Large intestine (tissue), 3 donors: Measurements from ENCODE around the gene LRRC27. TPM values are rescaled to one million over a fixed set of nuclear protein-coding genes. Genes with fewer than 3 reads are reported as not detected.

Source experiments
- DNase-seq, 2 donors: peaks; one replicate each; pipeline versions ENCODE4 v3.0.0 to v3.0.0-alpha.2; 2013
- H3K27ac ChIP-seq: one replicate; pipeline ENCODE4 v1.5.1; 2013; ENCODE audit warnings: low read length
- H3K27me3 ChIP-seq: 2 replicates; pipeline ENCODE4 v1.6.1; 2013; ENCODE audit warnings: low read length; ENCODE audit not compliant: control insufficient read depth, insufficient read depth
- H3K36me3 ChIP-seq: 2 replicates; pipeline ENCODE4 v1.6.1; 2013; ENCODE audit warnings: low read length; ENCODE audit not compliant: control insufficient read depth, insufficient read depth
- H3K4me1 ChIP-seq: one replicate; pipeline ENCODE4 v1.6.1; 2013; ENCODE audit warnings: low read length; ENCODE audit not compliant: control insufficient read depth, insufficient read depth
- H3K4me3 ChIP-seq: one replicate; pipeline ENCODE4 v1.5.1; 2013; ENCODE audit warnings: low read length
- H3K9me3 ChIP-seq: one replicate; pipeline ENCODE4 v1.6.1; 2013; ENCODE audit warnings: mild to moderate bottlenecking, low read depth, low read length, moderate library complexity; ENCODE audit not compliant: control insufficient read depth
- WGBS: methylation state at CpG from one replicate; pipeline ENCODE4 v1.1.5; 2013; ENCODE audit warnings: low lambda C conversion rate; ENCODE audit not compliant: insufficient coverage; 5-methylcytosine and 5-hydroxymethylcytosine counted together
- polyA plus RNA-seq: library from polyadenylated mRNA; unstranded; fragments of 120-200 nt; gene quantifications from one replicate; pipeline ENCODE4 v1.2.1, GENCODE V29; 2013

LRRC27 gene
- polyA plus RNA-seq, 1 donor, result 20.7 TPM

GRCh38 chr10:132390921-132391675 lies 59.1 kb downstream of the LRRC27 start:
- Histone ChIP-seq H3K4me3 (no peak overlapping the region), H3K36me3 (no peaks in the 10 kb centered on the region), H3K27ac (no peak overlapping the region), H3K9me3 (no peaks in the 10 kb centered on the region), H3K27me3 (no peaks in the 10 kb centered on the region), H3K4me1 (peaks cover 49% of the 10 kb centered on the region)
- WGBS, result no CpG with 5 or more reads among the region's 19 CpGs
- peak in 1 of 2 donors; percentile 47 for DNase-seq

- no peak for DNase-seq
- Histone ChIP-seq H3K4me3 (no peak overlapping the region), H3K27me3 (no peaks in the 10 kb centered on the region), H3K4me1 (peaks cover 45% of the 10 kb centered on the region), H3K9me3 (no peaks in the 10 kb centered on the region), H3K36me3 (no peaks in the 10 kb centered on the region), H3K27ac (no peak overlapping the region)
- WGBS, result no CpG with 5 or more reads among the region's 4 CpGs
Observed at GRCh38 chr10:132391676-132392020, 59.7 kb downstream of the LRRC27 start.

GRCh38 chr10:132392184-132392800 lies 60.3 kb downstream of the LRRC27 start:
- Histone ChIP-seq H3K4me3 (no peak overlapping the region), H3K27me3 (no peaks in the 10 kb centered on the region), H3K36me3 (no peaks in the 10 kb centered on the region), H3K9me3 (no peaks in the 10 kb centered on the region), H3K4me1 (peaks cover 45% of the 10 kb centered on the region), H3K27ac (no peak overlapping the region)
- no CpG with 5 or more reads among the region's 2 CpGs for whole genome bisulfite sequencing
- no peak for DNase-seq

GRCh38 chr10:132392811-132393694 lies 61.1 kb downstream of the LRRC27 start:
- Histone ChIP-seq H3K4me3 (no peak overlapping the region), H3K27me3 (no peaks in the 10 kb centered on the region), H3K4me1 (peaks cover 43% of the 10 kb centered on the region), H3K36me3 (no peaks in the 10 kb centered on the region), H3K27ac (no peak overlapping the region), H3K9me3 (no peaks in the 10 kb centered on the region)
- WGBS, result no CpG with 5 or more reads among the region's 12 CpGs
- no peak for DNase-seq

GRCh38 chr10:132393695-132394181 lies 61.7 kb downstream of the LRRC27 start:
- H3K27me3 ChIP-seq, result no peaks in the 10 kb centered on the region
- DNase-seq, result no peak
- H3K4me1 ChIP-seq, result peaks cover 49% of the 10 kb centered on the region
- no peak overlapping the region for H3K27ac ChIP-seq
- no peaks in the 10 kb centered on the region for H3K36me3 ChIP-seq
- no peak overlapping the region for H3K4me3 ChIP-seq
- WGBS, result no CpG with 5 or more reads among the region's 9 CpGs
- H3K9me3 ChIP-seq, result no peaks in the 10 kb centered on the region

GRCh38 chr10:132394201-132394811 lies 62.3 kb downstream of the LRRC27 start:
- WGBS, result no CpG with 5 or more reads among the region's 13 CpGs
- no peak overlapping the region for H3K27ac ChIP-seq
- H3K36me3 ChIP-seq, result peaks cover 2% of the 10 kb centered on the region
- no peak for DNase-seq
- H3K27me3 ChIP-seq, result no peaks in the 10 kb centered on the region
- no peak overlapping the region for H3K4me3 ChIP-seq
- H3K4me1 ChIP-seq, result peaks cover 49% of the 10 kb centered on the region
- H3K9me3 ChIP-seq, result no peaks in the 10 kb centered on the region

- WGBS, result no CpG with 5 or more reads among the region's 12 CpGs
- Histone ChIP-seq H3K27me3 (no peaks in the 10 kb centered on the region), H3K4me3 (peak overlapping the region; percentile 49), H3K27ac (peak overlapping the region; percentile 83), H3K4me1 (peaks cover 49% of the 10 kb centered on the region), H3K36me3 (peaks cover 10% of the 10 kb centered on the region), H3K9me3 (no peaks in the 10 kb centered on the region)
- no peak for DNase-seq
Observed at GRCh38 chr10:132394936-132395703, 63.1 kb downstream of the LRRC27 start.

DNA sequence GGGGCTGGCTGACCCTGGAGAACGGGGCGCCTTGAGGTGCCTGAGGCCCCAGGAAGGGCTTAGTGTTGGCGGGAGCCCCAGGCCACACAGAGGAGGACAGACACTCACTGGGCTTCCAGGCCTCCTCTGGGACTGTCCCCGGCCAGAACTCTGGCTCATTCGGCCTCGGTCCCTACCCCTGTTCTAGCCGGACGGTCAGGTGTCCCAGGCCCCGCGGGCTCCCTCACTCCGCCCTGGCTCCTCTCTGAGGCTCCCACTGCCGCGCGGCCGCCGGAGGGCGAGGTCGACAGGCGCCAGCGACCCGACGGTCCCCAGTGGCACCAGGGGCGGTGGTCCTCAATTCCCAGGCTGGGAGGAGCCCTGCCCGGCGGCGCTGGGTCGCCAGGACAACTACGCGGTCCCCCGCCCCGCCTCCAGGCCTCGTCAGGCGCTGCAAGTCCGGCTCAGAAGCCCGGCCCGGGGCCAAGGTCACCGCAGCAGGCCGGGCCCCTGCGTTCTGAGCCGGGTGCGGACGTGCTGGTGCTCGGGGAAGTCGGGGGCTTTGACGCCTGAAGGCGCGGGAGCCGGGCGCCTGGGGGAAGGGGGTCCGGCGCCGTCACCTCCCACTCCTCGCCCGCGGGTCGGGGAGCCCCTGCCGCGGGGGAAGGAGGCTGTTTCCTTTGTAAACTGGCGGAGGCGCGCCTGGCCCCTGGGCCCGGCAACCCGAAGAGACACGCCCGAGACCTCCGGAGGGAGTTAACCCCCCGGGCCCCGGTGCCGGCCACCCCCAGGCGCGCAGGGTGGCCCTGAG lies 63.9 kb downstream of the LRRC27 start:
- Histone ChIP-seq H3K27me3 (no peaks in the 10 kb centered on the region), H3K36me3 (peaks cover 14% of the 10 kb centered on the region), H3K27ac (peak overlapping the region; percentile 83), H3K4me3 (peak overlapping the region; percentile 49), H3K4me1 (peaks cover 54% of the 10 kb centered on the region), H3K9me3 (no peaks in the 10 kb centered on the region)
- WGBS, result no CpG with 5 or more reads among the region's 71 CpGs
- peak; percentile 68 to 83 for DNase-seq

DNA sequence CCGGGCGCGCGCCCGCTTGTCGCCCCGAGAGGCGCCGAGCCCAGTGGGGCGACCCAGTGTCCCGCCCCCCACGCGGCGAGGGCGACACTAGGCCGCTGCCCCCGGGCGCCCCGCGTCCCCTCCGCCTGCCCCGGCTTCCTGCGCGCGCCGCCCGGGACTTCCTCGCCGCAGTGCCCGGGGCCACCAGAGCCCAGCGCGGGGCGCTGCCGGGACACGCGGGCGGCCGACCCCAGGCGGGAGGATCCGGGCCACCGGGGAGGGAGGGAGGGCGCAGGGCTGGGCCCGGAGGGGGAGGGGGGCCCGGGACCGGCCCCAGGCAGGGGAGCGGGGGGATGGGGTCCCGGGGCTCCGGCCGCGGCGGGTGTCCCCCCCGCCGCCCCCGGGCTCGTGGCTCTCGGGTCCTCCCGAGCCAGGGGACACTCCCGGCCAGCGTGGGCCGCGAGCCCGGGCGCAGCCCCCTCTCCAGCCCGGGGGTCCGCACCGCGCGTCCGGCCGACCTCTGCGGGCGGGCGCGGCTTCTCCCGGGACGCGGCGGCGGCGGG lies 64.6 kb downstream of the LRRC27 start:
- Histone ChIP-seq H3K27ac (peak overlapping the region; percentile 83), H3K4me1 (peaks cover 54% of the 10 kb centered on the region), H3K9me3 (no peaks in the 10 kb centered on the region), H3K36me3 (peaks cover 20% of the 10 kb centered on the region), H3K27me3 (no peaks in the 10 kb centered on the region), H3K4me3 (peak overlapping the region; percentile 49)
- DNase-seq, result peak in 1 of 2 donors; percentile 75
- WGBS, result no CpG with 5 or more reads among the region's 80 CpGs
